A549 (cell line): Measurements from ENCODE around the gene RPL21. TPM values are rescaled to one million over a fixed set of nuclear protein-coding genes. Genes with fewer than 3 reads are reported as not detected.

Experiments used
- ATAC-seq, 2 experiments: fragments of 200-7000 bp in 1 of 2; fragments of >200 bp in 1 of 2; cut with Nextera tagmentation in 1 of 2; cut with Tn5 transposase in 1 of 2; 3 replicates each; pipeline versions ENCODE4 v1.8.0 to v1.9.1; 2018 to 2020; ENCODE audit warnings: mild to moderate bottlenecking in 1 of 2, moderate library complexity in 1 of 2
- CTCF ChIA-PET: fragments of 300-600 bp; sonication (Branson Sonifier 250); formaldehyde crosslinking; extraction: SDS; loops from one replicate; lab custom pipeline; 2021; ENCODE audit warnings: antibody characterized with exemption, inconsistent platforms; lab: Yijun Ruan, JAX
- POLR2A ChIA-PET: fragments of 350-600 bp; formaldehyde crosslinking; extraction: SDS; loops from one replicate; lab custom pipeline; 2021; ENCODE audit warnings: antibody characterized with exemption, inconsistent platforms; lab: Yijun Ruan, JAX
- DNase-seq, 2 experiments: peaks; one replicate each; pipeline versions ENCODE4 v3.0.0 to v3.0.0-alpha.2; 2011 to 2016; ENCODE audit warnings: low read depth in 1 of 2, low spot score in 1 of 2
- FAIRE-seq: peaks from 2 replicates; lab custom pipeline; 2011; peaks lifted over from hg19 to GRCh38; lab: Jason Lieb, UNC
- H3K27ac ChIP-seq, 2 experiments: fragments of >200 bp; sonication (Bioruptor Twin); formaldehyde crosslinking; 3 replicates each; pipeline ENCODE4 v1.5.1; 2016 to 2017
- H3K4me1 ChIP-seq: fragments of >200 bp; sonication (Bioruptor Twin); formaldehyde crosslinking; 3 replicates; pipeline ENCODE4 v1.6.1; 2016
- H3K4me2 ChIP-seq: fragments of >200 bp; sonication (Bioruptor Twin); formaldehyde crosslinking; 3 replicates; pipeline ENCODE4 v1.6.1; 2016
- H3K4me3 ChIP-seq: fragments of >200 bp; sonication (Bioruptor Twin); formaldehyde crosslinking; 3 replicates; pipeline ENCODE4 v1.5.1; 2016
- H3K9me3 ChIP-seq: fragments of >200 bp; sonication (Bioruptor Twin); formaldehyde crosslinking; 3 replicates; pipeline ENCODE4 v1.6.1; 2016
- ATOH8 ChIP-seq: fragments of 250-450 bp; sonication (Bioruptor Pico); IDR thresholded peaks from 2 replicates; pipeline ENCODE4 v1.5.0; 2020; ENCODE audit warnings: low read depth, mild to moderate bottlenecking, moderate library complexity
- BHLHE40 ChIP-seq: IDR thresholded peaks from 2 replicates; pipeline ENCODE4 v1.6.1; 2012; ENCODE audit warnings: low read depth, low read length, inconsistent platforms
- CBX2 ChIP-seq: fragments of 200-600 bp; sonication (generic); IDR thresholded peaks from 2 replicates; pipeline ENCODE4 v1.6.1; 2016; ENCODE audit warnings: low read depth, mild to moderate bottlenecking, borderline replicate concordance
- CHD2 ChIP-seq: fragments of 150-350 bp; IDR thresholded peaks from 2 replicates; pipeline ENCODE4 v1.6.1; 2014; ENCODE audit warnings: low read length; ENCODE audit not compliant: partially characterized antibody
- CHD4 ChIP-seq: fragments of 200-600 bp; sonication (generic); IDR thresholded peaks from 2 replicates; pipeline ENCODE4 v1.6.1; 2016; ENCODE audit warnings: antibody characterized with exemption, mild to moderate bottlenecking, borderline replicate concordance
- CTCF ChIP-seq: fragments of >200 bp; sonication (Bioruptor Twin); formaldehyde crosslinking; IDR thresholded peaks from 3 replicates; pipeline ENCODE4 v1.5.1; 2016
- E2F6 ChIP-seq: IDR thresholded peaks from 2 replicates; pipeline ENCODE4 v1.6.1; 2012; ENCODE audit warnings: low read depth, borderline replicate concordance
- EHMT2 ChIP-seq: fragments of 200-600 bp; sonication (generic); IDR thresholded peaks from 2 replicates; pipeline ENCODE4 v1.6.1; 2016; ENCODE audit warnings: antibody characterized with exemption, low read depth, mild to moderate bottlenecking, moderate library complexity
- FOSB ChIP-seq: fragments of 250-450 bp; sonication (Bioruptor Pico); IDR thresholded peaks from 2 replicates; pipeline ENCODE4 v1.5.0; 2020; ENCODE audit warnings: mild to moderate bottlenecking, moderate library complexity
- FOSL2 ChIP-seq, 2 experiments: fragments of 450-650 bp in 1 of 2; fragments of >200 bp in 1 of 2; sonication (Bioruptor Twin) in 1 of 2; formaldehyde crosslinking; IDR thresholded peaks; 2 replicates each; pipeline versions ENCODE4 v1.5.0 to v1.6.1; 2016 to 2020; ENCODE audit warnings: mild to moderate bottlenecking in 1 of 2, moderate library complexity in 1 of 2
- HEYL ChIP-seq: fragments of 250-450 bp; sonication (Bioruptor Pico); IDR thresholded peaks from 2 replicates; pipeline ENCODE4 v1.8.0; 2021; ENCODE audit warnings: mild to moderate bottlenecking, moderate library complexity
- HOXA7 ChIP-seq: fragments of 250-450 bp; sonication (Bioruptor Pico); IDR thresholded peaks from 2 replicates; pipeline ENCODE4 v1.5.0; 2020; ENCODE audit warnings: mild to moderate bottlenecking, moderate library complexity
- HOXB13 ChIP-seq: fragments of 250-450 bp; sonication (Bioruptor Pico); IDR thresholded peaks from 2 replicates; pipeline ENCODE4 v1.5.0; 2020; ENCODE audit warnings: low read depth, mild to moderate bottlenecking, moderate library complexity
- JUNB ChIP-seq: fragments of >200 bp; sonication (Bioruptor Twin); formaldehyde crosslinking; IDR thresholded peaks from 2 replicates; pipeline ENCODE4 v1.6.1; 2016
- MAX ChIP-seq: IDR thresholded peaks from 2 replicates; pipeline ENCODE4 v1.6.1; 2012
- MYC ChIP-seq: IDR thresholded peaks from 2 replicates; pipeline ENCODE4 v1.6.1; 2012; ENCODE audit warnings: mild to moderate bottlenecking, inconsistent platforms, low read length, improper control_type of control experiment, borderline replicate concordance
- NFE2L2 ChIP-seq: fragments of 150-350 bp; conservative IDR thresholded peaks from 2 replicates; pipeline ENCODE4 v1.6.1; 2014; ENCODE audit warnings: low read length
- PBX3 ChIP-seq: IDR thresholded peaks from 2 replicates; pipeline ENCODE4 v1.6.1; 2012
- PHF8 ChIP-seq: fragments of 200-600 bp; sonication (generic); IDR thresholded peaks from 2 replicates; pipeline ENCODE4 v1.6.1; 2016; ENCODE audit warnings: low read depth, mild to moderate bottlenecking, antibody characterized with exemption, moderate library complexity, borderline replicate concordance
- POLR2A ChIP-seq: IDR thresholded peaks from 2 replicates; pipeline ENCODE4 v1.6.1; 2012; ENCODE audit warnings: mild to moderate bottlenecking, low read length
- RAD21 ChIP-seq, 2 experiments: fragments of >200 bp in 1 of 2; sonication (Bioruptor Twin) in 1 of 2; formaldehyde crosslinking in 1 of 2; IDR thresholded peaks in 1 of 2; conservative IDR thresholded peaks in 1 of 2; 2 replicates in 1 of 2; 3 replicates in 1 of 2; pipeline ENCODE4 v1.6.1; 2012 to 2018; ENCODE audit warnings: inconsistent platforms in 1 of 2
- ZC3H11A ChIP-seq: fragments of 450-650 bp; IDR thresholded peaks from 2 replicates; pipeline ENCODE4 v1.6.1; 2014; ENCODE audit warnings: antibody characterized with exemption, mild to moderate bottlenecking
- ZFP36 ChIP-seq: fragments of 450-650 bp; IDR thresholded peaks from 2 replicates; pipeline ENCODE4 v1.6.1; 2014; ENCODE audit warnings: borderline replicate concordance; ENCODE audit not compliant: partially characterized antibody
- WGBS: methylation state at CpG from one replicate; pipeline ENCODE4 v1.1.6; 2017; ENCODE audit errors: missing lambda C conversion rate; 5-methylcytosine and 5-hydroxymethylcytosine counted together
- polyA plus RNA-seq, 4 experiments: library from polyadenylated mRNA; depleted of rRNA in 3 of 4; stranded (reverse); fragments of >200 nt; fragmentation: RNase III in 1 of 4; extraction: RNeasy Plus Mini Kit Qiagen cat#74134 plus additional on column Dnase treatment in 1 of 4; gene quantifications; 2 replicates in 3 of 4; 3 replicates in 1 of 4; pipeline ENCODE4 v1.2.3, GENCODE V29; 2011 to 2017

RPL21 gene
- polyA plus RNA-seq, 2 of the 4 experiments (the other 2 are of a cell fraction), result 1,202 to 1,367 TPM

GRCh38 chr13:27293076-27293691, 41.8 kb downstream of the RPL21 start:
- Histone ChIP-seq H3K4me2 (no peak overlapping the region), H3K27ac (no peak overlapping the region), H3K4me1 (no peaks in the 10 kb centered on the region), H3K4me3 (no peak overlapping the region), H3K9me3 (no peaks in the 10 kb centered on the region)
- no peak for TF ChIP-seq HOXA7 (CRISPR knock-in tag)
- no peak for TF ChIP-seq FOSL2 (IDR thresholded peaks at IDR 0.05)
- TF ChIP-seq FOSL2 (CRISPR knock-in tag; IDR thresholded peaks at IDR 0.05), result no peak
- CTCF ChIA-PET, result interaction anchor here (1.3 kb wide), 1 partner anchor 10 kb away, joined by 5 read pairs; no protein-coding TSS in a partner anchor
- no peak for ATAC-seq
- POLR2A ChIA-PET, result no interaction called here
- WGBS, result 58% methylated on average over 8 of the region's 8 CpGs
- no peak for DNase-seq
- FAIRE-seq, result no peak

- WGBS, result 31% methylated on average over 4 of the region's 4 CpGs
- ChIA-PET CTCF (interaction anchor here (1.5 kb wide), 1 partner anchor 309 kb away, joined by 5 read pairs; no protein-coding TSS in a partner anchor), POLR2A (no interaction called here)
- FAIRE-seq (no peak), ATAC-seq (no peak), DNase-seq (no peak)
- H3K4me1 ChIP-seq, result no peaks in the 10 kb centered on the region
- TF ChIP-seq PHF8, result no peak
- TF ChIP-seq NFE2L2, result no peak
- TF ChIP-seq PBX3, result no peak
- TF ChIP-seq BHLHE40, result no peak
- no peak for TF ChIP-seq HOXA7 (CRISPR knock-in tag)
- TF ChIP-seq JUNB, result no peak
- TF ChIP-seq CBX2, result no peak
- no peak for TF ChIP-seq ATOH8 (CRISPR knock-in tag)
- no peak for TF ChIP-seq FOSL2 (IDR thresholded peaks at IDR 0.05)
- TF ChIP-seq FOSL2 (CRISPR knock-in tag; IDR thresholded peaks at IDR 0.05), result no peak
- TF ChIP-seq E2F6, result no peak
- TF ChIP-seq CTCF, result no peak
- no peak for TF ChIP-seq POLR2A
- no peak for TF ChIP-seq EHMT2
- no peak for TF ChIP-seq CHD2
- no peak overlapping the region for H3K27ac ChIP-seq
- no peak overlapping the region for H3K4me2 ChIP-seq
- H3K9me3 ChIP-seq, result no peaks in the 10 kb centered on the region
- H3K4me3 ChIP-seq, result no peak overlapping the region
These were observed 42.6 kb downstream of the RPL21 start for GRCh38 chr13:27293873-27294515.

- Histone ChIP-seq H3K27ac (no peak overlapping the region), H3K4me3 (no peak overlapping the region), H3K4me2 (no peak overlapping the region), H3K9me3 (no peaks in the 10 kb centered on the region), H3K4me1 (no peaks in the 10 kb centered on the region)
- TF ChIP-seq RAD21 (conservative IDR thresholded peaks at IDR 0.05 in 1 of 2, IDR thresholded peaks at IDR 0.05 in 1 of 2) (no peak), HOXB13 (CRISPR knock-in tag) (no peak), ZC3H11A (no peak), MYC (no peak), FOSB (CRISPR knock-in tag) (no peak), MAX (no peak), CHD4 (no peak), ZFP36 (no peak), HEYL (CRISPR knock-in tag) (no peak)
- CTCF ChIA-PET, result interaction anchor here (0.6 to 1.5 kb wide), 2 partner anchors 17 to 310 kb away, joined by 3 to 5 read pairs; no protein-coding TSS in a partner anchor
- 60% methylated on average over 7 of the region's 7 CpGs for WGBS
- no peak for FAIRE-seq
- no peak for DNase-seq
- no peak for ATAC-seq
- POLR2A ChIA-PET, result no interaction called here
These were observed 43.7 kb downstream of the RPL21 start for GRCh38 chr13:27295096-27295495.
